H1 (cell line): ENCODE measurements around the gene PES1. TPM values are rescaled to one million over a fixed set of nuclear protein-coding genes. Genes with fewer than 3 reads are reported as not detected.

Experiments used
- ASH2L ChIP-seq: fragments of 200-600, 300-600 bp; sonication (generic); IDR thresholded peaks from one replicate; pipeline ENCODE4 v1.7.1; 2017; ENCODE audit warnings: low read length
- BRCA1 ChIP-seq: IDR thresholded peaks from 2 replicates; pipeline ENCODE4 v1.6.1; 2012; ENCODE audit warnings: low read depth, low read length, improper control_type of control experiment
- polyA plus RNA-seq, 7 experiments: library from polyadenylated mRNA; depleted of rRNA in 3 of 7; stranded (reverse) in 5 of 7; unstranded in 2 of 7; fragments of >200 nt in 5 of 7; fragments of 200-250 nt in 2 of 7; gene quantifications; 1 replicate in 5 of 7; 2 replicates in 1 of 7; 4 replicates in 1 of 7; pipeline versions ENCODE4 v1.2.1 to v1.2.3, GENCODE V29; 2011 to 2013; ENCODE audit warnings: missing spikeins in 2 of 7, mixed read lengths in 2 of 7
- total RNA-seq: library from RNA; stranded (reverse); fragmentation: NEBNext Ultra II Directional; extraction: Animal tissue kit (Norgen Biotek cat#: 25700); gene quantifications from 2 replicates; pipeline ENCODE4 v1.2.1, GENCODE V29; 2021

Gene PES1
- total and polyA plus RNA-seq, 2 of the 8 experiments (the other 6 are each of a cell fraction or from before 2014, with no cell fraction given): 121 to 191 TPM

GRCh38 chr22:30605449-30606110 lies 13.9 kb upstream of the PES1 start (continued):
- TF ChIP-seq BRCA1 (no peak), ASH2L (peak; percentile 4)
